Activated naive CD4-positive, alpha-beta T cell treated with anti-CD3 and anti-CD28 coated beads, Interleukin-2, amount 10 ng/mL, durations not matched to agents 7 days and 5 days (primary cell): ENCODE measurements around the gene FUT6.
"Not testable (repeated sequence)": the region's sequence is repeated elsewhere in the genome, so short reads cannot be mapped to it uniquely, and the experiment has no call there.

ENCODE experiments used
- CTCF ChIA-PET: fragments of 350-600 bp; sonication (Branson Sonifier 250); formaldehyde crosslinking; loops from one replicate; lab custom pipeline; 2021; ENCODE audit warnings: antibody characterized with exemption; lab: Charles Lee
- DNase-seq: peaks from one replicate; pipeline ENCODE4 v3.0.0-alpha.2; 2020
- H3K27ac Mint-ChIP-seq: one replicate; pipeline ENCODE4 v1.8.0; 2021; ENCODE audit warnings: mild to moderate bottlenecking, moderate library complexity, mixed read lengths
- H3K27me3 Mint-ChIP-seq: one replicate; pipeline ENCODE4 v1.8.0; 2021; ENCODE audit warnings: mild to moderate bottlenecking, mixed read lengths
- H3K36me3 Mint-ChIP-seq: one replicate; pipeline ENCODE4 v1.8.0; 2021; ENCODE audit warnings: mixed read lengths
- H3K4me1 Mint-ChIP-seq: one replicate; pipeline ENCODE4 v1.8.0; 2021; ENCODE audit warnings: mixed read lengths
- H3K4me3 Mint-ChIP-seq: one replicate; pipeline ENCODE4 v1.8.0; 2021; ENCODE audit warnings: mild to moderate bottlenecking, moderate library complexity, mixed read lengths
- H3K9me3 Mint-ChIP-seq: one replicate; pipeline ENCODE4 v1.8.0; 2021; ENCODE audit warnings: mixed read lengths

FUT6 gene

DNA sequence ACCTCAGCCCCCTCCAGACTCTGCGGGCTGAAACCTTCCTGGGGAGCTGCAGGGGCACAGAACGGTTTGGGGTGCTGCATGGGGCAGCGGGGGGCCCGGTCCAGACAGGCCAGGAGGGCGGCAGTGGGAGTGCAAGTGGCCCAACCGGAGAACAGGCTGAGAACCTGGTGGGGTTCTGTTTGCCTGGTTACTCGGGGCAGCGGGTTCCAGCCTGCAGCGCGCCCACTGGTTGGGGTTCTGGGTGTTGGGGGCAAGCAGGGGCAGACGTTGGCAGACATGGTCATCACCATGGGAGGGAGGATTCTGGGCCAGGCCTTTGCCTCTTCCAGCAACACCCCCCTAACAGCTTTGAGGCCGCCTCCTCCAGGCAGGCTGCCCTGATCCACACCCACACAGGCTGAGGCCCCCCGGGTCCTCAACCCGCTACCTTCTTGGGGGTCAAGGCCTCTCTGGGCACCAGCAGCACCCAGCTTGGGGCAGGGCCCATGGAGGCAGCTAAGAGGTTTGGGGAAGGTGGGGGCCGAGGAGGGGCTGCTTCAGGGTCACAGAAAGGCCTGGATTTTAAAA, 54.8 kb downstream of the FUT6 start, which contains the start of gene PRR22:
Gene PRR22, minus strand, starts transcription at position 166 of the 567 bp plus-strand sequence. Its CDS starts 86 bp downstream, at position 80.
- Mint-ChIP-seq H3K27ac (no peak within 1 kb of the TSS), H3K4me1 (peaks cover 4% of the 10 kb centered on the region), H3K9me3 (no peaks in the 10 kb centered on the region), H3K4me3 (no peak within 1 kb of the TSS), H3K27me3 (no peaks in the 10 kb centered on the region), H3K36me3 (peaks cover 19% of the 10 kb centered on the region)
- CTCF ChIA-PET = no interaction called here
- DNase-seq = no peak

DNA sequence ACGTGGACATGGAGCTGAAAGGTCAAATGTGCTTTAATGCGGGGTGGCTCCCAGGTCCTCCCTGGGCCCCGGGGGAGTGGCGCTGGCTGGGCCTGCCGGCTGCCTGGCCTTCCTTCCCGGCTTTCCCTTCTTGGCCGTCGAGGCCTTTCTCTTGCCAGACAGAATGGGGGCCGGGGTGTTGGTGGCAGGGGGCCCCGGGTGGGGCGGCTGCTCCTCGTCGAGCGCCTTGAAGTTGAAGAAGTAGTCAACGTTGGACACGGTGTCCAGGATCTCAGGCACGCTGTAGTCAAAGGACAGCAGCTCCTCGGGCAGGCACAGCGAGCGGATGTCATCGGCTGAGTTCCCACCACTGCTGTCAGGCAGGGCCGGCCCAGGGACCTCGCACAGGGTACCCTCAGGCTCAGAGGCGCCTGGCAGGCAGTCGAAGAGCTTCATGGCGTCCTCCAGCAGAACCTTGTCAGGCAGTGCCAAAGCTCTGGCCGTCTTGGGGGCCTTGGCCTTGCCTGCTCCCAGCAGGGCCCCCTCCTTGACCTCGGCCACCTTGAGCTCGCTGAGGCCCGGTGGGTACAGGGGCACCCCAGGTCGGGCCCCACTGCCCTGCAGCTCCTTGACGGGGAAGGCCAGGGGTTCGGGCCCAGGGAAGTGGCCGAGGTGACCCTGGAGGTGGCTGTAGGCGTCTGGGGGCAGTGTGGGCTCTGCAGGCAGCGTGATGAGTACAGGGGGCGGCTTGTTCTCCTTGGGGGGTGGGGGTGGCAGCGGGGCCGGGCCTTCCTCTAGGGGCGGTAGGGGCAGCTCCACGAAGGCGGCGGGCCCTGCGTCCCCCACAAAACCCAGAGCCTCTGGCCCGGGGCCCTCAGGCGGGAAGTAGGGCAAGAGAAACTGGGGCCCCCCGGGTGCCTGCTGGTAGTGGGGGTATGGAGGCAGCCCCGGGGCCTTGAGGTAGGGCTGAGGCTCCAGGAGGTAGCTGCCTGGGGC, 56.3 kb downstream of the FUT6 start:
- peaks cover 13% of the 10 kb centered on the region for H3K36me3 Mint-ChIP-seq
- CTCF ChIA-PET = no interaction called here
- DNase-seq = no peak

DNA sequence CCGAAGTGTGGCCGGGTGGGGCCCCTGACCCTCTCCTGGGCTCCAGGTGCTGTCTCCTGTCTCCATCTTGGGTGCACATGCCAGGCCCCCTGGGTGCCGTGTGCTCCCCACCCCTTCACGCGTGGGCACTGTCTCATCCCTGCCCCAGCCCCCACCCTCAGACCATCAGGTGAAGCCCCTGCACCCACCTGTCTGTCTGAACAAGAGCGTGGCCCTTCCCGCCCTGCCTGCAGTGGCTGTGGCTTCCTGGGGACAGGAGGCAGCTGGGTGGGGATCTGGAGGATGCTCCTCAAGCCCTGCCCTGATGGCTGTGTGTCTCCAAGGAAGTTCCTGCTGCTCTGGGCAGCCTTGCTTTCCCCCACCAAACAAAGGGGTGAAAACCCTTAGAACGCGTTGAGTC, 57.2 kb downstream of the FUT6 start:
- Mint-ChIP-seq H3K9me3 (no peaks in the 10 kb centered on the region), H3K4me1 (no peaks in the 10 kb centered on the region), H3K4me3 (no peak overlapping the region), H3K36me3 (peaks cover 10% of the 10 kb centered on the region), H3K27me3 (no peaks in the 10 kb centered on the region), H3K27ac (no peak overlapping the region)
- CTCF ChIA-PET = no interaction called here
- DNase-seq = no peak

More for the DNA sequence above, 56.3 kb downstream of the FUT6 start:
- Mint-ChIP-seq H3K27me3 (no peaks in the 10 kb centered on the region), H3K4me3 (no peak overlapping the region), H3K9me3 (no peaks in the 10 kb centered on the region), H3K4me1 (no peaks in the 10 kb centered on the region), H3K27ac (no peak overlapping the region)

DNA sequence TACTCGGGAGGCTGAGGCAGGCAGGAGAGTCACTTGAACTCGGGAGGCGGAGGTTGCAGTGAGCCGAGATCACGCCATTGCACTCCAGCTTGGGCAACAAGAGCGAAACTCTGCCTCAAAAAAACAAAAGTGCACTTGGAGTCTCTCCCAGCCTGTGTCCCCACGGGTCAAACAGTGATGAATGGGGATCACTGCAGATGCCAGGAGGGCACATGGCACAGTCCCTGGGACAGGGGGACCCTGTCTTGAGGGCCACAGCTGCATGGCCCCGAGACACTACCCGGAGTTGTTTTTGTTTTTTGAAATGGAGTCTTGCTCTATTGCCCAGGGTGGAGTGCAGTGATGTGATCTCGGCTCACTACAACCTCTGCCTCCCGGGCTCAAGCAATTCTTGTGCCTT, 58.6 kb downstream of the FUT6 start:
- not testable (repeated sequence) for DNase-seq, H3K27me3 Mint-ChIP-seq, H3K27ac Mint-ChIP-seq, H3K9me3 Mint-ChIP-seq, H3K4me1 Mint-ChIP-seq, H3K36me3 Mint-ChIP-seq, H3K4me3 Mint-ChIP-seq
- CTCF ChIA-PET = interaction anchor here (1.8 kb wide), 1 partner anchor 23 kb away, joined by 4 read pairs; no protein-coding TSS in a partner anchor
